GM12873 (cell line): ENCODE measurements around the gene NNAT.

Experiments
- CTCF ChIP-seq: IDR thresholded peaks from 2 replicates; pipeline ENCODE4 v1.5.1; 2012; ENCODE audit warnings: low read depth, mild to moderate bottlenecking, moderate library complexity, low read length, control low read depth; ENCODE audit not compliant: insufficient read depth; ENCODE audit errors: missing control alignments

NNAT gene, protein sequence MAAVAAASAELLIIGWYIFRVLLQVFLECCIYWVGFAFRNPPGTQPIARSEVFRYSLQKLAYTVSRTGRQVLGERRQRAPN

GRCh38 chr20:37521061-37521771 lies at the start of gene NNAT:
NNAT (plus strand) TSS chr20:37521250; CDS start chr20:37521332, 82 bp downstream.
- TF ChIP-seq CTCF, result no peak

DNA sequence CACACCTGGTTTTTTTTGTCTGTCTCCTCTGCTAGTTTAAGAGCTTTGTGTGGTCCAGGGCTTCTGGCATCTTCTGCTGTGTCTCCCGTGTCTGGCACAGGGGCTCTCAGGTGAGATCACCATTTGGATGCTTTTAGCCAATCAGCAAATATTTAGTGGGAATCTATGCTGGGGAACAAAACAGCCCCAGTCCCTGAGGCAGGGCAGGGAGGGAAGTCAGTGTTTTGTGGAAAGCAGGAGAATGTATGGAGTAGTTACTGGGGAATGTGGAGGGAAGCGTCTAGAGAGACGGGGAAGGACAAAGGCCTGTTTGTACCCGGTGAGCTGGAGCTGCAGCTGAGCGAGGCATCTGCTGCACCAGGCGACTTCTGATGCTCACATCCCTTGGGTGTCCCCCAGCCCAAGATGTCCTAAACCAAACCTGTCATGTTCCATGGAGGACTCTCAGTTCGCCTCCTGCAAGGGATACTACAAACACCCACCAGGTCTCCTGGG lies 49.3 kb upstream of the NNAT start:
- TF ChIP-seq CTCF, result no peak

- TF ChIP-seq CTCF, result no peak
Observed at GRCh38 chr20:37473249-37474000, 47.6 kb upstream of the NNAT start.

- TF ChIP-seq CTCF, result no peak
Observed at GRCh38 chr20:37474386-37474785, 46.7 kb upstream of the NNAT start.

DNA sequence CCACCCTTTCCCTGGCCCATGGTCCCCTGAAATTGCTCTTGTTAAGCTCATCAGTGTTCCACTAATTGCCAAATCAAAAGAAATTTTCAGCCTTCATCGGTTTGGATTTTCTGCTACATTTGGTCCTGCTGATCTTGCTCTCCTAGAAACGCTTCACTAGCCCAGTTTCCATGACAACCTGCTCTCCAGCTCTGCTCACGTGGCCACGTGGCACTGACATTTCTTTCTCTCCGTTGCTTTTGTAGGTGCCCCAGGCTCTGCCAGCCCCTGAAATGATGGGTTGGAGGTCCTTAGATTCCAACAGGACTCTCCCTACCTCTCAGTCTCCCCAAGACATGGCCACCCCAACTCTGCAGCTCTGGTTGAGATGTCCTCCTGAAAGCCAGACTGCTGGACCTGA lies 45.8 kb upstream of the NNAT start:
- TF ChIP-seq CTCF, result no peak

DNA sequence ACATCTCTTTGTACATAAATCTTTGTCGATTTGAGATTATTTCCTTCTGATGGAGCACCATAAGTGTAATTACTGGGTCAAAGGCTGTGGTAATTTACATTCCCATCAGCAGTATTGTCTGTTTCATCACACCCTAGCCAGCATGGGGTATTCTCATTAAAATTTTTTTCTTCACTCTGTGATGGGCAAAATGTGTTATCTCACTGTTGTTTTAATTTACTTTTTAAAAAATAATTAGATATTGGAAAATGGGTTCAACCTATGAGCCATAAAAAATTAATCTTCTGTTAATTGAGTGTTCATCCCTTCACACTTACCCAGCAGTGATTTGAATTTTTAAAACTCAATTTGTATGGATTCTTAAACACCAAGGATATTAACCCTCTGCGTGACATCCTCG lies 44.0 kb upstream of the NNAT start:
- no peak for TF ChIP-seq CTCF

GRCh38 chr20:37479266-37479665 lies 41.8 kb upstream of the NNAT start:
- no peak for TF ChIP-seq CTCF
